HG02970 (cell line): ENCODE results near the gene ADARB2.
A peak's percentile ranks its signal among the peaks of the same experiment; 100 is the strongest.

Experiments
- ATAC-seq: cut with Tn5 transposase; IDR thresholded peaks from one replicate; pipeline ENCODE4 v1.9.1; 2021; ENCODE audit warnings: mild to moderate bottlenecking, moderate library complexity, moderate number of reproducible peaks; ENCODE audit not compliant: unreplicated experiment, low FRiP score

ADARB2 gene

GRCh38 chr10:1515121-1515779 lies 222.1 kb downstream of the ADARB2 start:
- no peak for ATAC-seq

GRCh38 chr10:1514681-1515080 lies 222.6 kb downstream of the ADARB2 start:
- ATAC-seq: no peak

GRCh38 chr10:1513221-1513620 lies 224.1 kb downstream of the ADARB2 start:
- no peak for ATAC-seq

GRCh38 chr10:1509011-1509530 lies 228.3 kb downstream of the ADARB2 start:
- no peak for ATAC-seq

GRCh38 chr10:1508096-1508495 lies 229.2 kb downstream of the ADARB2 start:
- no peak for ATAC-seq

- ATAC-seq: no peak
Measured at GRCh38 chr10:1507436-1507835, 229.9 kb downstream of the ADARB2 start.

- ATAC-seq: no peak
Measured at GRCh38 chr10:1504940-1505339, 232.4 kb downstream of the ADARB2 start.

GRCh38 chr10:1504286-1504685 lies 233.0 kb downstream of the ADARB2 start:
- no peak for ATAC-seq

GRCh38 chr10:1502451-1502850 lies 234.9 kb downstream of the ADARB2 start:
- ATAC-seq: no peak

- peak; percentile 31 for ATAC-seq
Measured at GRCh38 chr10:1499359-1499957, 237.9 kb downstream of the ADARB2 start.

GRCh38 chr10:1498746-1499358 lies 238.5 kb downstream of the ADARB2 start:
- ATAC-seq: peak; percentile 43

GRCh38 chr10:1495915-1496517 lies 241.3 kb downstream of the ADARB2 start:
- no peak for ATAC-seq

GRCh38 chr10:1492641-1493040 lies 244.7 kb downstream of the ADARB2 start:
- no peak for ATAC-seq

GRCh38 chr10:1491901-1492300 lies 245.4 kb downstream of the ADARB2 start:
- no peak for ATAC-seq

GRCh38 chr10:1489801-1490200 lies 247.5 kb downstream of the ADARB2 start:
- ATAC-seq: no peak

GRCh38 chr10:1488970-1489548 lies 248.3 kb downstream of the ADARB2 start:
- peak; percentile 50 for ATAC-seq

- no peak for ATAC-seq
Measured at GRCh38 chr10:1486841-1487687, 250.3 kb downstream of the ADARB2 start.

GRCh38 chr10:1485357-1485756 lies 252.0 kb downstream of the ADARB2 start:
- no peak for ATAC-seq

GRCh38 chr10:1483826-1484225 lies 253.5 kb downstream of the ADARB2 start:
- ATAC-seq: no peak

- no peak for ATAC-seq
Measured at GRCh38 chr10:1483246-1483645, 254.1 kb downstream of the ADARB2 start.
